GM21528 (cell line): ENCODE data around the gene GBE1.
"Not testable (repeated sequence)": the region's sequence is repeated elsewhere in the genome, so short reads cannot be mapped to it uniquely, and the experiment has no call there.

ENCODE experiments used
- ATAC-seq: cut with Tn5 transposase; IDR thresholded peaks from one replicate; pipeline ENCODE4 v1.9.1; 2021; ENCODE audit warnings: mild to moderate bottlenecking, moderate library complexity; ENCODE audit not compliant: unreplicated experiment, low FRiP score

Gene GBE1

GRCh38 chr3:81760924-81761903 is at the start of gene GBE1:
Gene GBE1 (minus strand): TSS chr3:81761645. CDS start chr3:81761517, 128 bp downstream.
- peak; percentile 94 for ATAC-seq

GRCh38 chr3:81808900-81809299 is 47.5 kb upstream of the GBE1 start:
- ATAC-seq, result no peak

- no peak for ATAC-seq
These were observed 38.0 kb upstream of the GBE1 start for GRCh38 chr3:81799403-81799802.

- peak; percentile 49 for ATAC-seq
These were observed 32.0 kb upstream of the GBE1 start for GRCh38 chr3:81793410-81793809.

GRCh38 chr3:81790117-81790516 is 28.7 kb upstream of the GBE1 start:
- ATAC-seq, result no peak

- no peak for ATAC-seq
These were observed 28.2 kb upstream of the GBE1 start for GRCh38 chr3:81789691-81790090.

GRCh38 chr3:81788610-81789009 is 27.2 kb upstream of the GBE1 start:
- ATAC-seq, result peak; percentile 73

- no peak for ATAC-seq
These were observed 26.6 kb upstream of the GBE1 start for GRCh38 chr3:81788044-81788443.

GRCh38 chr3:81782585-81782984 is 21.1 kb upstream of the GBE1 start:
- no peak for ATAC-seq

- ATAC-seq, result no peak
These were observed 17.3 kb upstream of the GBE1 start for GRCh38 chr3:81778678-81779182.

- ATAC-seq, result no peak
These were observed 15.2 kb upstream of the GBE1 start for GRCh38 chr3:81776643-81777042.

GRCh38 chr3:81770710-81771109 is 9.3 kb upstream of the GBE1 start:
- ATAC-seq, result no peak

GRCh38 chr3:81769299-81769698 is 7.9 kb upstream of the GBE1 start:
- ATAC-seq, result no peak

GRCh38 chr3:81767250-81767859 is 5.9 kb upstream of the GBE1 start:
- not testable (repeated sequence) for ATAC-seq

- ATAC-seq, result no peak
These were observed 4.0 kb upstream of the GBE1 start for GRCh38 chr3:81765400-81765799.

- no peak for ATAC-seq
These were observed 3.2 kb upstream of the GBE1 start for GRCh38 chr3:81764665-81765064.

- ATAC-seq, result no peak
These were observed 2.6 kb upstream of the GBE1 start for GRCh38 chr3:81764002-81764401.

- ATAC-seq, result no peak
These were observed 1.6 kb upstream of the GBE1 start for GRCh38 chr3:81763001-81763400.

- no peak for ATAC-seq
These were observed 597 bp upstream of the GBE1 start for GRCh38 chr3:81761904-81762580.

- no peak for ATAC-seq
These were observed 1.2 kb downstream of the GBE1 start for GRCh38 chr3:81760215-81760614.

- not testable (repeated sequence) for ATAC-seq
These were observed 2.7 kb downstream of the GBE1 start for GRCh38 chr3:81758771-81759170.
